Upper lobe of left lung (tissue), 6 donors: Measurements from ENCODE around the gene PHETA1. TPM values are rescaled to one million over a fixed set of nuclear protein-coding genes. Genes with fewer than 3 reads are reported as not detected.
A peak's percentile ranks its signal among the peaks of the same experiment; 100 is the strongest.

Source experiments
- ATAC-seq, 2 donors: fragments of 200-7000 bp; cut with Tn5 transposase; one replicate each; pipeline ENCODE4 v1.9.1; 2022; ENCODE audit warnings: mild to moderate bottlenecking in 2 of 2, moderate library complexity in 2 of 2; ENCODE audit not compliant: low FRiP score in 2 of 2
- DNase-seq, 2 donors: peaks; one replicate each; pipeline ENCODE4 v3.0.0-alpha.2; 2019 to 2020
- H3K27ac ChIP-seq, 4 donors: fragments of 200-600 bp; sonication (generic); one replicate each; pipeline ENCODE4 v1.5.1; 2016 to 2019
- H3K27me3 ChIP-seq, 4 donors: fragments of 200-600 bp; sonication (generic); one replicate each; pipeline ENCODE4 v1.5.1; 2017 to 2019
- H3K36me3 ChIP-seq, 4 donors: fragments of 200-600 bp; sonication (generic); one replicate each; pipeline ENCODE4 v1.5.1; 2016 to 2019
- H3K4me1 ChIP-seq, 4 donors: fragments of 200-600 bp; sonication (generic); one replicate each; pipeline ENCODE4 v1.5.1; 2018 to 2019
- H3K4me3 ChIP-seq, 4 donors: fragments of 200-600 bp; sonication (generic); one replicate each; pipeline ENCODE4 v1.5.1; 2017 to 2019; ENCODE audit warnings: mild to moderate bottlenecking in 2 of 4, moderate library complexity in 1 of 4
- H3K9me3 ChIP-seq, 4 donors: fragments of 200-600 bp; sonication (generic); one replicate each; pipeline ENCODE4 v1.5.1; 2018 to 2019
- CTCF ChIP-seq, 6 experiments: fragments of 450-650 bp in 4 of 6; fragments of 200-600 bp in 2 of 6; sonication (generic) in 2 of 6; IDR thresholded peaks; one replicate each; pipeline ENCODE4 v1.5.1; 2016 to 2019; ENCODE audit warnings: antibody characterized with exemption in 6 of 6
- EP300 ChIP-seq, 4 donors: sonication (generic); formaldehyde crosslinking; IDR thresholded peaks; one replicate each; pipeline ENCODE4 v1.5.1; 2017; ENCODE audit warnings: antibody characterized with exemption in 4 of 4, control low read depth in 2 of 4
- POLR2A ChIP-seq, 4 donors: fragments of 450-650 bp; IDR thresholded peaks; one replicate each; pipeline ENCODE4 v1.5.1; 2016 to 2017; ENCODE audit warnings: antibody characterized with exemption in 4 of 4, mild to moderate bottlenecking in 2 of 4
- POLR2AphosphoS5 ChIP-seq, 2 donors: sonication (generic); formaldehyde crosslinking; IDR thresholded peaks; one replicate each; pipeline ENCODE4 v1.5.1; 2017; ENCODE audit warnings: antibody characterized with exemption in 2 of 2
- WGBS, 2 donors: methylation state at CpG; one replicate each; pipeline ENCODE4 v1.1.5; 2017 to 2018; 5-methylcytosine and 5-hydroxymethylcytosine counted together
- total RNA-seq, 6 donors: library from RNA; depleted of rRNA in 4 of 6; stranded (reverse); fragments of >200 nt in 4 of 6; gene quantifications; one replicate each; pipeline versions ENCODE4 v1.1.0 to v1.2.1, GENCODE V29; 2016 to 2021
- donor health status: DM: no; HTN: no; CAD: no; lungs with moderate emphysema.
- donor health status: DM: no; HTN: yes; CAD: no; lungs with severe emphysema.

PHETA1 gene
- total RNA-seq, 6 donors from 2014 or later, result 9.1 to 24.6 (median 21.2) TPM

- TF ChIP-seq EP300 (IDR thresholded peaks at IDR 0.05), result no peak
- no peak for TF ChIP-seq POLR2A (IDR thresholded peaks at IDR 0.05)
- TF ChIP-seq CTCF (IDR thresholded peaks at IDR 0.05), result no peak
- no peak for TF ChIP-seq POLR2AphosphoS5 (IDR thresholded peaks at IDR 0.05)
- peak overlapping the region; percentile 44 to 94 (median 80) for H3K27ac ChIP-seq
- no peaks in the 10 kb centered on the region for H3K27me3 ChIP-seq
- H3K4me3 ChIP-seq, result no peak overlapping the region
- 61 to 77% methylated on average over 2 to 8 of the region's 8 CpGs for WGBS, 2 donors
- no peaks in the 10 kb centered on the region for H3K9me3 ChIP-seq
- ATAC-seq (no peak), DNase-seq (no peak)
- H3K36me3 ChIP-seq, result peaks cover 0 to 5% (median 0%) of the 10 kb centered on the region in 4 donors
- H3K4me1 ChIP-seq, result peaks cover 64 to 81% (median 71%) of the 10 kb centered on the region in 4 donors
Measured at GRCh38 chr12:111411185-111411764, 42.4 kb upstream of the PHETA1 start.

- 56 to 57% methylated on average over 6 to 12 of the region's 12 CpGs for whole genome bisulfite sequencing, 2 donors
- Histone ChIP-seq H3K4me3 (peak overlapping the region in 1 of 4 donors; percentile 92), H3K27me3 (no peaks in the 10 kb centered on the region), H3K27ac (peak overlapping the region; percentile 69 to 96 (median 92)), H3K4me1 (peaks cover 64 to 81% (median 71%) of the 10 kb centered on the region in 4 donors), H3K36me3 (no peaks in the 10 kb centered on the region), H3K9me3 (no peaks in the 10 kb centered on the region)
- DNase-seq (peak in 1 of 2 donors; percentile 50), ATAC-seq (no peak)
- TF ChIP-seq CTCF (IDR thresholded peaks at IDR 0.05), result no peak
- TF ChIP-seq POLR2AphosphoS5 (IDR thresholded peaks at IDR 0.05), result peak in 1 of 2 donors; percentile 18
Measured at GRCh38 chr12:111410431-111411184, 41.7 kb upstream of the PHETA1 start.

- 41 to 66% methylated on average over 7 to 10 of the region's 14 CpGs for WGBS, 2 donors
- peak overlapping the region in 3 of 4 donors; percentile 14 to 92 (median 25) for H3K4me3 ChIP-seq
- DNase-seq, result peak; percentile 40 to 88
- H3K36me3 ChIP-seq, result no peaks in the 10 kb centered on the region
- peak in 1 of 2 donors; percentile 5 for ATAC-seq
- H3K4me1 ChIP-seq, result peaks cover 65 to 84% (median 75%) of the 10 kb centered on the region in 4 donors
- H3K9me3 ChIP-seq, result no peaks in the 10 kb centered on the region
- H3K27ac ChIP-seq, result peak overlapping the region; percentile 69 to 96 (median 92)
- no peaks in the 10 kb centered on the region for H3K27me3 ChIP-seq
- TF ChIP-seq EP300 (IDR thresholded peaks at IDR 0.05) (peak in 1 of 4 donors; percentile 38), CTCF (IDR thresholded peaks at IDR 0.05) (peak in 1 of 6 experiments; percentile 19), POLR2A (IDR thresholded peaks at IDR 0.05) (no peak), POLR2AphosphoS5 (IDR thresholded peaks at IDR 0.05) (peak in 1 of 2 donors; percentile 44)
Measured at GRCh38 chr12:111409780-111410430, 41.0 kb upstream of the PHETA1 start.

- Histone ChIP-seq H3K9me3 (no peaks in the 10 kb centered on the region), H3K27me3 (no peaks in the 10 kb centered on the region), H3K36me3 (no peaks in the 10 kb centered on the region), H3K4me1 (peaks cover 70 to 89% (median 80%) of the 10 kb centered on the region in 4 donors), H3K4me3 (peak overlapping the region in 3 of 4 donors; percentile 14 to 92 (median 25)), H3K27ac (peak overlapping the region; percentile 69 to 96 (median 92))
- TF ChIP-seq POLR2A (IDR thresholded peaks at IDR 0.05) (no peak), POLR2AphosphoS5 (IDR thresholded peaks at IDR 0.05) (no peak), EP300 (IDR thresholded peaks at IDR 0.05) (no peak), CTCF (IDR thresholded peaks at IDR 0.05) (no peak)
- WGBS, 2 donors, result 48% methylated on average over 15 of the region's 15 CpGs; no CpG with 5 or more reads in 1 of the 2 donors
- DNase-seq (peak in 1 of 2 donors; percentile 69), ATAC-seq (no peak)
Measured at GRCh38 chr12:111409403-111409779, 40.5 kb upstream of the PHETA1 start.
